ENCODE measurements around the gene DTX1.

The DTX1 gene

DNA sequence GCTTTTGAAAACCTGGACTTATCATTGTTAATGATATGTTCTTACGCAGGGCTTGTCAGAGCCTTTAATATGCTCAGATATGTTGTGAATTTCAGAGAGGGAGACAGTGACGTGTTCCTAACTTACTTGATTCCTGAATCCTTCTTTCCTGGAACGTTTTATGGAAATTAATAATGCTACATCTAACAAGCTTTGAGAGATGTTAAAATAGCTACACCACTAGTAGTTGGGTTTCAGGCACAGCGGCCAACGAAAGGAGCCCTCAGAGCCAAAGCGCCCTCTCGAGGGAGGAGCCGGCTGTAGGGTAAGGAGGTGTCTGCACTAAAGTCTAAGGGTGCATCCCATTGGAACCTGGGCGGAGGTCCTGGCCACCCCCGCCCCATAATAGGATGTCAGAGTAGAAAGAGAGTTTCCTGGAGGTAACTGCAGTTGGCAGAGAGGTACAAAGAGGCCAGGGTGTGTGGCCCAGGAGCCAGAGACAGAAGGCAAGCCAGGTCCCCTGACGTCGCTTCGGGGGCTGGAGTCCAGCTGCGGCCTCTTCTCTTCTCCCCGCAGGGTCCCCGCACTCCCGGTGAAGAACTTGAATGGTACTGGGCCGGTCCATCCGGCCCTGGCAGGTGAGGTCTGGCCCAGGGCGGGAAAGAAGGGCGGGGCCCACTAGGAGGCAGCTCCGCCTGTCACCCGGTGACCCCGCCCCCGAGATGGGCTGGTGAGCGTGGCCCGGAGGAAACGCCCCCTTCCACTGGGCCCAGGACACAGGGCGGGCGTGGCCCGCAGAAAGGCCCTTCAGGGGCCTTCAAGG is 36.3 kb downstream of the DTX1 start:
- H3K4me3 ChIP-seq (ENCODE audit: low read depth, low read length) = peak overlapping the region; percentile 13

DNA sequence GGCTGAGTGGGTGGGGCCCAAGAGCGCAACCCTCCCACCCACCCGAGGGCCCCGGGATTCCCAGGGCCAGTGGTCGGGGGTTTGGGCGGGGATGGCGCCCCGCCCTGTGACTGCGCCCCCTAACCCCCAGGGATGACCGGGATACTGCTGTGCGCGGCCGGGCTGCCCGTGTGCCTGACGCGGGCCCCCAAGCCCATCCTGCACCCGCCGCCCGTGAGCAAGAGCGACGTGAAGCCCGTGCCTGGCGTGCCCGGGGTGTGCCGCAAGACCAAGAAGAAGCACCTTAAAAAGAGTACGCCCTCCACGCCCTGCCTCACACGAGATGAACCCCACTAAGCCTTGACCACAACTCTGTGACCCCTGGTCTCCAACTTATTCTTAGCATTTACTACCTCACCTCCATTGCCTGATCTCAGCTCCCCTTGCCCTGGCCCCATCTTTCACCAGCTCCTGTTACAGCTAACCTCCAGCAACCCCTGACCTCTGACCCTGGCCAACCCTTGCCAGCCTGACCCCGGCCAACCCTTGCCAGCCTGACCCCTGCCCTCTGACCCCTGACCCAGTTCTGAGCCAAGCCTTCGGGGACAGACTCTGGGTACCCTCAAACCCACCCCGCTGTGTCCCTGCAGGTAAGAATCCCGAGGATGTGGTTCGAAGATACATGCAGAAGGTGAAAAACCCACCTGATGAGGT is 37.0 kb downstream of the DTX1 start:
- no peak overlapping the region for H3K4me3 ChIP-seq (ENCODE audit: low read depth, low read length)

DNA sequence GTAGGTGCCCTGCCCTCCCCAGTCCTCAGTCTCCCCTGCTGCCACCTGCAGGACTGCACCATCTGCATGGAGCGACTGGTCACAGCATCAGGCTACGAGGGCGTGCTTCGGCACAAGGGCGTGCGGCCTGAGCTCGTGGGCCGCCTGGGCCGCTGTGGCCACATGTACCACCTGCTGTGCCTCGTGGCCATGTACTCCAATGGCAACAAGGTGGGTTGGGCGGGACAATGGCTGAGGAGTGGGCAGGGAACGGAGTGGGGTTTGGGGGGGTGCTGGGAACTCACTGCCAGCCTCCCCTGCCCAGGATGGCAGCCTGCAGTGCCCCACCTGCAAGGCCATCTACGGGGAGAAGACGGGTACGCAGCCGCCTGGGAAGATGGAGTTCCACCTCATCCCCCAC is 38.2 kb downstream of the DTX1 start:
- no peak overlapping the region for H3K4me3 ChIP-seq (ENCODE audit: low read depth, low read length)

DNA sequence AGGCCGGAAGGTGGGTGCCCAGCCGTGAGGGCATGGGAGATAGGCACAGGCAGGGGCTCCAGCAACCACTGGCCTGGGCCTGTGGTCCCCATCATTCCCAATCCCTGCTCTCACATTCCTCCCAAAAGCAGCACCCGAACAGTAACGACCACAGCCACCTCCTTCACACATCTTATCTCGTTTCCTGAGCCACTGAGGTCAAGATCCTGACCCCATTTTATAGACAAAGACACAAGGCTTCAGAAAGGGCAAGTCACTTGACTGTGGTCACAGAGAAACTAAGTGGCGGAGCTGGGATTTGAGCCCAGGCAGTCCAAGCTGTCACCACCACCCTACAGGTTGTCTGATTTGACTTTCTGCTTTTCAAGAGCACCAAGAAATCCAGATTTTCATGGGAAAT is 38.9 kb downstream of the DTX1 start:
- no peak overlapping the region for H3K4me3 ChIP-seq (ENCODE audit: low read depth, low read length)

DNA sequence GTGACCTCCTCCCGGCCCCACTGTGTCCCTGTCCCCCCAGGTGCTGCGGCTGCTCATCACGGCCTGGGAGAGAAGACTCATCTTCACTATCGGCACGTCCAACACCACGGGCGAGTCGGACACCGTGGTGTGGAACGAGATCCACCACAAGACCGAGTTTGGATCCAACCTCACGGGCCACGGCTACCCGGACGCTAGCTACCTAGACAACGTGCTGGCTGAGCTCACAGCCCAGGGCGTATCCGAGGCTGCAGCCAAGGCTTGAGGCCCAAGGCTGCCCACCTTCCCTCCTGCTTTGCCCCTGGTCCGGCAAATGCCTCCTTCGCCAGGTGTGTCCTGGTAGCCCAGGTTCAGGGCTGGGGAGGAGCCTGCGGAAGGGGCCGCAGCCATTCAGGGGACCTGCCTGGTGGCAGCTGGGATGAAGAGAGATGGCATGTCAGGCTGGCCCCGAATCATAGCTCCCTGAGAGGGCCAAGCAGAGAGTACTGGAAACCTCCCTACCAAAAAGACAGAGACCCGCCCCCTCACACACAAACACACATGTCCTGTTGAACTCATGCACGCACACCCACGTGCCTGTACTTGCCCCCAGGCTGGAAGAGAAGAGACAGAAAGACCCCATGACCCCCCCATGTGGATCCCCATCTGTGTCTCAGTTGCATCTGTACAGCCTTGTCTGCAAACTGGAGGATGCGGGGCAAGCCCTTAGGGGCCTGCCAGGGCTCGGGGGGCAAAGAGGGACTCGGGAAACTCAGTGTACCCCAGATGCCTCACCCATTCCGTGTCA is 40.3 kb downstream of the DTX1 start:
- no peak overlapping the region for H3K4me3 ChIP-seq (ENCODE audit: low read depth, low read length)

DNA sequence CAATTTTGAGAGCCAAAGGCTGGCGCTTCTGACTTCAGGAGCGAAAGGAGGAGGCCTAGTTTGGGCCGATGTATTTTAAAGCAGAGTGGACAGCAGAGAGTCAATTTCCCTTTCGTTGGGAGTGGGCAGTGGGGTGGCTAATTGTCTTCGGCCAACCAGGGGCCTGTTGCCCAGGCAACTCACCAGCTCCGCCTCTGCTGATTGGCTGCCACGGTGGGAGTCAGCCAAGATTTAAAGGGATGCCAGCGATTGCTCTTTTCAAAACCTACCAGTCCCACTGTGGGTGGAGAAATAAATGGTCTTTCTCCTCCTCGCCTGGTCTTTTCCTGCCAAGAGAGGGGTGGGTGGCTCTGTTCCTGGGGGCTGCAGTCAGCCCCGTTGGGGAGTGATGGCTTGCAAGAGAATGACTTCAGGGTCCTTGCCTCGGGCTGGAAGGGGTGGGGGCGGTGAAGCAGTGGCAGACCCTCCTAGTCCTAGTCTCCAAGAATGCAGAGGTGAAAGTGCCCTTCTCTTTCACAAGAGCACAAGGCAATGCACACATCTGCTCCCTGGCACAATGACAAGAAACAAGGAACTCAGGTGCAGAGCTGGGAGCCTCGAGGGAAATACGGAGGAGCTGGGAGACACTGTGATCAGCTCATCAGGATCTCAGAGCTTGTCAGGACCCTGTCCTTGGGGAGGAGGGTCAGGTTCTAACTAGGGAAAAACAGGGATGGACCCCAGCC is 41.3 kb downstream of the DTX1 start:
- H3K4me3 ChIP-seq (ENCODE audit: low read depth, low read length) = no peak overlapping the region

DNA sequence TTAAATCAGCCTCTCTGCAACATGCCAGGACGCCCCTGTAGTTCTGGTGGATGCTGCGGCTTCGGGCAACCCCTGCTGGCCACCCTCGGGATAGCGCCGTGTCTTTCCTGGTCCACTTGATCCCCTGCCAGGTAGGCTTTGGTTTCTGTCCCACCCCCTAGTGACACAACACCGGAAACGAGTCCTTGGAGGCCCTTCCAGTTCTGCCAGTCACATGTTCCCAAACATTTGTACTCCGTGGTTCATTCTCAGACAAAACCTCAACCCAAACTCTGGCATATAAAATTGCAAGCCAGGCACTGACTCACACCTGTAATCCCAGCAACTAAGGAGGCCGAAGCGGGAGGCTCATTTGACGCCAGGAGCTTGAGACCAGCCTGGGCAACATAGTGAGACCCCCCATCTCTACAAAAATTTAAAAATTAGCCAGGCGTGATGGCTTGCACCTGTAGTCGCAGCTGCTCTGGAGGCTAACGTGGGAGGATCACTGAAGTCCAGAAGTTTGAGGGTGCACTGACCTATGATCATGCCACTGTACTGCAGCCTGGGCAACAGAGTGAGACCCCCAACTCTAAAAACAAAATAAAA is 42.0 kb downstream of the DTX1 start:
- no peak overlapping the region for H3K4me3 ChIP-seq (ENCODE audit: low read depth, low read length)

DNA sequence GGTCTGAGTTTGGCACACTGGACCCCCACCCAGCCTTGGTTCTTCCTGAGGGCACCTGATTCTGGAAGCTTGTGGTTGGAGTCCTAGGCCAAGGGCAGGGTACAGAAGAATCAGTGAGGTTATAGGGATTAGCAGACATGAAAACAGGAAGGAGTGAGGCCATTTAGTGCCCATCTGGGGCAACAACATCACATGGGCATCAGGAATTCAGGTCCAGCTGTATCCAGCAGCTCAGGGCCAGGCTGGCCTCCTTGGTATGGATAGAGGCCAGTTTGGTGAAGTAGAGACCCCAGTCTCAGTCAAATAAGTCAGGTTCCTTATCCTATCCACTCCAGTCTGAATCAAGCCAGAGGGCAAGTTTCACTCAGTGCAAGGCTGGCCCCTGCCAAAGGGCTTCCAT is 42.8 kb downstream of the DTX1 start:
- no peak overlapping the region for H3K4me3 ChIP-seq (ENCODE audit: low read depth, low read length)

DNA sequence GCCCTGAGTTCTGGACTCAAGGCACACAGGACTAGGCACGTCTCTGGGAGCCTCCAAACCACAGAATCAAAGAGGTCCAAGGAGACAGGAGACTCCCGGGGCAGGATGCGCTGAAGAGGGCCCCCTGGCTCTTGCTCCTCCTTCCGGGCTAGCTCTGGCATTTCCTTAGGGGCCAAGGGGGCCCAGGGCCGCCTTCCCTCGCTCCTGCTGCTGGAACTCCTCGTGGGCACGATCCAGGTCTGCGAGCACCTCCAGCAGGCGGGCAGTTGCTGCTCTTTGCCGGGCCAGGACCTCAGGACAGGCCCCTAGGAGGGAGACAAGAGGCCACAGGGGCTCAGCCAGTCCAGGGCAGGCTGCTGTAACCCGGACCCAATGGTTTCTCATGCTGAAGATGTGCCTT is 43.2 kb downstream of the DTX1 start:
- H3K4me3 ChIP-seq (ENCODE audit: low read depth, low read length) = no peak overlapping the region

DNA sequence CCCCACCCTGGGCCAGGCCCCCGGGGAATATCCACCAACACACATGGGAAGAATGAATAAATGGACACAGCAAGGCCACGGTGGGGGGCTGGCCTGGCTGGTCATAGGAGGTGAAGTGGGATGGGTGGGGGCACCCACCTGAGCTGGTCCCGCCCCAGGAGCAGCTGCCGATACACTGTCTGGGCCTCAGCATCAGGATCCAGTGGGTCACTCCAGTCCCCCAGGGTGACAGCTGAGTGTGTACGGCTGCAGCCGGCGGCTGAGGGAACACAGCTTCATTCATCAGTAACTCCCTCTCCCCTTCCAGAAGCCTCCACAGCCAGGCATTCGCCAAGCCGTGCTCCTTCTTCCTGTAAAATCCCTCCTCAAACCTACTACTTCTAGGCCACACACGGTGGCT is 45.2 kb downstream of the DTX1 start:
- no peak overlapping the region for H3K4me3 ChIP-seq (ENCODE audit: low read depth, low read length)

DNA sequence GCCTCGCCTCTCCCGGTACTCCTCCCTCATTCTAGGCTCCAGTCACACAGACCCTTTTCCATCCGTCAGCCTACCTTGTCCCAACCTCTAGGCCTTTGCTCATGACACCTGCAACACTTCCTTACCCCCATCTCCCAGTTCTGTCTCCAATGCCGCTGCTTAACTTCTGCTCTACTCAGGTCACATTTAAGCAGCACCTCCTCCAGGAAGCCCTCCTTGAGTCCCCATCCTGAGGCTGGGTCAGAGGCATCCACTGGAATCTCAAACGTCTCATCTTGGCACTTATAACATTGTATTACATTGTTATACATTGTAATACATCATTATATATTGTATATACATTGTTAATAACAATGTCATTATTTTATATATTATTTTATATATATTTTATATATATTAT is 46.3 kb downstream of the DTX1 start:
- no peak overlapping the region for H3K4me3 ChIP-seq (ENCODE audit: low read depth, low read length)

DNA sequence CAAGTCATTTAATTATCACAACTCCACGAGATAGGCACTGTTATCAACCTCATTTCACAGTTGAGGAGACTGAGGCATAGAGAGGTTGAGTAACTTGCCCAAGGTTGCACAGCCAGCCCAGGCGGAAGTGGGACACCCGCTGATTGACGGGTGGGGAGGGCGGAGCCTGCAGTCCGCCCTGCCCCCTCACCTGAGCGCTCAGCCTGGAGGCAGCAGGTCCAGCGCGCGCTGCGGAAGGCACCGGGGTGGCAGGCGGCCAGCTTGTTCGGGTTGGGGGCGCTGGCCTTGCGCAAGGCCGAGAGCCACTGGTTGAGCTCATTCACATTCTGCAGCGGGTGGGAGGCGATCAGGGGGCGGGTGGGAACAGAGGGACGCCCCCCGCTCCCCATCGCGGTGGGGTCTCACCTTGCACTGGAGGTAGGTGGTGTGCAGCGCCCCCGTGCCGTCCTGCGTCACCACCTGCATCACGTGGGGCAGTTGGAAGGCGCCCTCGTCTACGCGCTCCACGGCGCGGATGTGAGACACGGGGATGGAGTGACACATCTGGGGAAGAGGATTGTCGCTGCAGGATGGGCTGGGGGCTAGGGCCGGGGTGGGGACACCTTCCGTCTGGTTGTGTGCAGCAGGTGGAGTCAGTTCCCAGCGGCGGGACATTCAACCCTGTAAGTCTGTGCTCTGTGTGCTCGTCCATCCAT is 47.4 kb downstream of the DTX1 start:
- H3K4me3 ChIP-seq (ENCODE audit: low read depth, low read length) = peak overlapping the region; percentile 45

DNA sequence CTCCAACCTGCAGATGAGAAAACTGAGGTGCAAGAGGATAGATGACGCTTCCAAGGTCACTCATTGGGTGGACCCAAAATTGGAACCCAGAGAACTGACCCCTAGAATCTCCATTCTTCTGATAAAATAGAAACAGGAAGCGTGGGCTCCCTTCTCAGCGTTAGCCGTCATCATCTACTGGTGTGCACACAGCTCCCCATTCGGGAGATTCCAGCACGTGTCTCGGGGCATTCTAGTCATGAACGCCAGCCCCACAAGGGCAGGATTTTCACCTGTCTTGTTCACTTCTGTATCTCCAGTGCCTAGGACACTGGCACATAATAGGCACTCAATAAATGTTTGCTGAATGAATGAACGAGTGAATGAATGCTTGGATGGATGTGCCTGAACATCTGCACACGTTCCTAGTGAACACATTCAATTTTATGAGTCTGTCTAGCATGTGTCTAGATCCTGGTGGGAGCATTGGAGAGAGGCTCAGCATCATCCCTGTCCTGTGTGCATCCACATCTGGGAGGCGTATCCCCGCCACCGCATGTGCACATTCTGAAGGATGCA is 48.5 kb downstream of the DTX1 start:
- no peak overlapping the region for H3K4me3 ChIP-seq (ENCODE audit: low read depth, low read length)

DNA sequence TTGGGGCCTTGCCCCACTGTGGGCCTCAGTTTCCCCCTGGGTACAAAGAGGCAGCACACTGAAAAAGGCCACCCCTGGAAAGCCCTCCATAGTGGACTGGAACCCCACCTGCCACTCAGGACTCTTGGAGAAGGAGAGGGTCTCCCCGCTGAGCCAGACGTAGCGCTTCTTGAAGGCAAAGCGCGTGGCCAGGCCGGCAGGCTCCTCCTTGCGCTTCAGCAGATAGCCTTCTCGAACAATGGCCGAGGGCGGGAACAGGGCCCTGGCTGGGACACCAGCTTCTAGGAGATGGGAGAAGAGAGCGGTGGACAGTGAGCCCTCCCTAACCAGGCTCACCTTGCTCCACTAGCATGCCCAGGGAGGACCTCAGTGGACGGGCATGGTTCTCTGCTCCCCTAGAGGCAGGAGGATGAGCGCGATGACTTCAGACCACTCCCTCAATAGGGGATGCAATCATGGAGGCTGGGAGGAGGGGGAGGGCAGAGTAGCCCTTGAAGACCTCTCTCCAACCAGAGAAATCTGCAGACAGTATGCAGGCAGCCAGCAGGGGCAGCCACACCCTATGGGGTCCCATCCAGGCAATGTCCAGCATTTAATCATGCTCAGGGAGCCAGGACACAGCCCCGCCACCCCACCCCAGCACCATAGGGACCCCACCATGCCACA is 49.2 kb downstream of the DTX1 start:
- H3K4me3 ChIP-seq (ENCODE audit: low read depth, low read length) = no peak overlapping the region

DNA sequence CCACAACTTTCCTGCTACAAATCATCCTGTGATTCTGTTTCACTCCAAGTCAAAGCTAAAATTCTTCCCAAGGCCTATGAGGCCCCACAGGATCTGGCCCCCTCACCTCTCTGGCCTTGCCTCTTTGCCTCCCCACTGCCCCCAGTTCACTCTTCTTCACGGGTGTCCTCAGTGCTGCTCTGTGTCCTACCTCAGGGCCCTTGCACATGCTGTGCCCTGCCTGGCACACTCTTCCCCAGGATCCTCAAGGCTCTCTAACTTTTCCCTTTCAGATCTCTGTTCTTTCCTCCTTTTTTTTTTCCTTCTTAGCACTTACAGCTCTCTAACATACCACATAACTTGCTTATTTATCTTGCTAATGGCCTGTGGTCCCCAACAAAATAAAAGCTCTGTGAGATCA is 49.8 kb downstream of the DTX1 start:
- H3K4me3 ChIP-seq (ENCODE audit: low read depth, low read length) = no peak overlapping the region

DNA sequence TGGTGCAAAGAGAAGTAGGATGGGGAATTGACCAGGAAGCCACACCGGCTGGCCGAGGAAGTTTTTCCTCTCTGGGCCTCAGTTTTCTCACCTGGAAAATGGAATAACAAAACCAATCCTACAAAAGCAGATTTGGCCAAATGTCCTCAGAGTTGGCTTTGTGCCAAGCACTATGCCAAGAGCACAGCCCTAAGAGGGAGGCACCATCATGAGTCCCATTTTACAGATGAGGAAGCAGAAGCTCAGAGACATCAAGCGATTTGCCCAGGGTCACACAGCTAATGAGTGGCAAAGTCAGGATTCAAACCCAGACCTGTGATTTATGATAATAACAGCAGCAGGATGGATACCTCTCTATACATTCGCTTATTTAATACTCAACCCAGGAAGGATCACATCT is 51.8 kb downstream of the DTX1 start:
- H3K4me3 ChIP-seq (ENCODE audit: low read depth, low read length) = no peak overlapping the region

DNA sequence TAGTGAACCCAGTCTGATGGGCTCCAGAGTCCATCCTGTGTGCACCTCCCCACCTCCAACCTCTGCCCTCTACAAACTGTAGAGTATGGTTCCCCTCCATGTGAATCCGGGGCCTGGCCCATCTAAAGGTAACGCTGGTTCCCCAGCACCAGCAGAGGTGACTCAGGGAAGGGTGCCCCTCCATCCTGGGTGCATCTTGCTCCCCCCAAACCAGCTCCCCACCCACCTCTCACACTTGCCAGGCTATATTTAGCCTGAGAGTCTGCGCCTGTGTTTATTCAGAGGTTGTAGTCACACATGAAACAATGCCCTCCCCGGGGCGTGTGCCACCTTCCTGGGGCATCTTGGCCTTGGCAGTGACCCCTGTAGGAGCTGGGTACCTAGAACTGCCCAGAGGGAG is 52.8 kb downstream of the DTX1 start:
- H3K4me3 ChIP-seq (ENCODE audit: low read depth, low read length) = no peak overlapping the region

DNA sequence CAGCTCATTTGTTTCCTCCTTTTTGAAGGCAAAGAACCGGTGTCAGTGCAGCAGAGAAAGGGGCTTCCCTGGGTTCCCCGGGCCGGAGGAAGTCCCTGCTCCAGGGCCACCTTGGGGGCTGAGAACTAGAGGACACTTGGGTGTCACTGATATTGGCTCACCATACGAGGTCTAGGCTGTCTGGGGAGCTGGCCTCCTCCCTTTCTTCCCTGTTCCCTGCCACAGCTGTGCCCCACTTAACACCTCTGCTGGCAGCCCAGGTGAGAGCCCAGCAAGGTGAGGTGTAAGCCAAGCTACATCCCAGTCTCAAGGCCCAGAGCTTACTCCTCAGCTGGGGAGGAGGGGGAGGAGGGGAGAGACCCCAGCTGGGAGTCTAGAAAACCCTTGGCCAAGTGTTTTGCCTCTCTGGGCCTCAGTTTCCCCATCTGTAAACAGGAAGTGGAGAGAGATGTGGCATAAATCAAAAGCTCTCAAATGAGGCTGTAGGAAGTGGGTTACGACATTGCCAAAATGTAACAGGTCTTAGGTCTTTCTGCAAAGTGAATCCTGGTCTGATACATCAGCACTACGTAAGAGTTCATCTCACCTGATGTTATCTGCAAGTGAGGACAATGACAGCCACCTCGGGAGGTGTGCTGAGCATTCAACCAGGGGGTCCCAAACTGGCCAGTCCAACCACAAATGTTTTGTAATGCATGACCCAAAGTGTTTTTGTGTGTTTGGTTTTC is 53.5 kb downstream of the DTX1 start:
- H3K4me3 ChIP-seq (ENCODE audit: low read depth, low read length) = no peak overlapping the region

DNA sequence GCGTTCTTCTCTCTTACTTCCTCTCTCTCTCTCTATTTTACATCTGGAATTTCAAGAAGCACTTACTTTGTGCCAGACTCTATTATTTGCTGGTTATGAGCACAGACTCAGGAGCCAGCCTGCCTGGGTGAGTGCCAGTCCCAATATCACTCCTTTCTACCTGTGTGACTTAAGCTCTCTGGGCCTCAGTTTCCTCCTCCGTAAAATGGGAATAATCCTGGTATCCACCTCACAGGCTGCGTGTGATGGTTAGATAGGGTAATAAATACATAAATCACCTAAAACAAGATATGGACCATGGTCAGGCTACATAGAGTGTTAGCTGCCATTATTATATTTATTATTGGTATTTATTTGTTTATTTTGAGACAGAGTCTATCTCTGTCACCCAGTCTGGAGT is 54.7 kb downstream of the DTX1 start:
- H3K4me3 ChIP-seq (ENCODE audit: low read depth, low read length) = no peak overlapping the region

Measured in iPS-11a (cell line).